Stimulated activated naive B cell treated with anti-CD40 and anti-IgM and Interleukin-4, amounts not matched to agents 10 μg/mL and 1 μg/mL and 100 μg/mL, for 72 hours (primary cell): ENCODE measurements around the gene CD80.

Experiments used
- ATAC-seq, 2 donors: fragments of 150-1000 bp; cut with Tn5 transposase; replicated peaks; 2 replicates each; pipeline ENCODE4 v1.10.0; 2021; ENCODE audit warnings: moderate library complexity in 1 of 2
- DNase-seq: peaks from one replicate; pipeline ENCODE4 v3.0.0; 2021
- H3K27ac Mint-ChIP-seq: one replicate; pipeline ENCODE4 v1.8.0; 2022; ENCODE audit warnings: mild to moderate bottlenecking, mixed read lengths
- H3K27me3 Mint-ChIP-seq, 2 donors: one replicate each; pipeline ENCODE4 v1.8.0; 2022; ENCODE audit warnings: mixed read lengths in 2 of 2
- H3K36me3 Mint-ChIP-seq, 2 donors: one replicate each; pipeline ENCODE4 v1.8.0; 2022; ENCODE audit warnings: mixed read lengths in 2 of 2, mild to moderate bottlenecking in 1 of 2
- H3K4me1 Mint-ChIP-seq, 2 donors: one replicate each; pipeline ENCODE4 v1.8.0; 2022; ENCODE audit warnings: mixed read lengths in 2 of 2, mild to moderate bottlenecking in 1 of 2
- H3K4me3 Mint-ChIP-seq, 2 donors: one replicate each; pipeline ENCODE4 v1.8.0; 2022; ENCODE audit warnings: mild to moderate bottlenecking in 2 of 2, mixed read lengths in 2 of 2, moderate library complexity in 1 of 2
- H3K9me3 Mint-ChIP-seq, 2 donors: one replicate each; pipeline ENCODE4 v1.8.0; 2022; ENCODE audit warnings: mixed read lengths in 2 of 2, mild to moderate bottlenecking in 1 of 2

The CD80 gene

GRCh38 chr3:119592861-119593260, 33.4 kb upstream of the CD80 start:
- Mint-ChIP-seq H3K27me3 (no peaks in the 10 kb centered on the region), H3K27ac (no peak overlapping the region), H3K4me1 (peaks cover 49 to 67% of the 10 kb centered on the region in 2 donors), H3K9me3 (peaks cover 7 to 8% of the 10 kb centered on the region in 2 donors), H3K4me3 (no peak overlapping the region), H3K36me3 (peaks cover 23 to 38% of the 10 kb centered on the region in 2 donors)
- DNase-seq (no peak), ATAC-seq (no peak)

GRCh38 chr3:119590706-119591105, 31.3 kb upstream of the CD80 start:
- H3K36me3 Mint-ChIP-seq, result peaks cover 33 to 49% of the 10 kb centered on the region in 2 donors
- peaks cover 50 to 67% of the 10 kb centered on the region in 2 donors for H3K4me1 Mint-ChIP-seq
- H3K27ac Mint-ChIP-seq, result no peak overlapping the region
- peaks cover 7 to 8% of the 10 kb centered on the region in 2 donors for H3K9me3 Mint-ChIP-seq
- DNase-seq (no peak), ATAC-seq (no peak)
- H3K27me3 Mint-ChIP-seq, result no peaks in the 10 kb centered on the region
- no peak overlapping the region for H3K4me3 Mint-ChIP-seq

GRCh38 chr3:119589102-119589773, 29.8 kb upstream of the CD80 start:
- H3K9me3 Mint-ChIP-seq, result peaks cover 7 to 8% of the 10 kb centered on the region in 2 donors
- no peaks in the 10 kb centered on the region for H3K27me3 Mint-ChIP-seq
- ATAC-seq, result no peak
- no peak for DNase-seq
- peak overlapping the region; percentile 88 for H3K27ac Mint-ChIP-seq
- peaks cover 49 to 74% of the 10 kb centered on the region in 2 donors for H3K4me1 Mint-ChIP-seq
- peaks cover 40 to 56% of the 10 kb centered on the region in 2 donors for H3K36me3 Mint-ChIP-seq
- peak overlapping the region in 1 of 2 donors; percentile 12 for H3K4me3 Mint-ChIP-seq

- no peaks in the 10 kb centered on the region for H3K27me3 Mint-ChIP-seq
- peaks cover 7 to 8% of the 10 kb centered on the region in 2 donors for H3K9me3 Mint-ChIP-seq
- DNase-seq, result peak; percentile 65
- H3K4me3 Mint-ChIP-seq, result peak overlapping the region; percentile 45 to 47
- peak overlapping the region; percentile 80 for H3K27ac Mint-ChIP-seq
- peaks cover 40 to 51% of the 10 kb centered on the region in 2 donors for H3K36me3 Mint-ChIP-seq
- peaks cover 49 to 67% of the 10 kb centered on the region in 2 donors for H3K4me1 Mint-ChIP-seq
- peak; percentile 67 to 77 for ATAC-seq
These were observed 28.7 kb upstream of the CD80 start for GRCh38 chr3:119588112-119588511.

GRCh38 chr3:119586733-119587172, 27.3 kb upstream of the CD80 start:
- peak overlapping the region; percentile 96 for H3K27ac Mint-ChIP-seq
- H3K36me3 Mint-ChIP-seq, result peaks cover 50 to 60% of the 10 kb centered on the region in 2 donors
- ATAC-seq (peak; percentile 74 to 84), DNase-seq (no peak)
- peak overlapping the region; percentile 36 to 53 for H3K4me3 Mint-ChIP-seq
- no peaks in the 10 kb centered on the region for H3K27me3 Mint-ChIP-seq
- H3K9me3 Mint-ChIP-seq, result peaks cover 7 to 10% of the 10 kb centered on the region in 2 donors
- H3K4me1 Mint-ChIP-seq, result peaks cover 46 to 66% of the 10 kb centered on the region in 2 donors

GRCh38 chr3:119585856-119586570, 26.6 kb upstream of the CD80 start:
- ATAC-seq (no peak), DNase-seq (no peak)

GRCh38 chr3:119585208-119585607, 25.8 kb upstream of the CD80 start:
- H3K27ac Mint-ChIP-seq, result peak overlapping the region; percentile 84
- H3K9me3 Mint-ChIP-seq, result peaks cover 7 to 9% of the 10 kb centered on the region in 2 donors
- ATAC-seq (no peak), DNase-seq (no peak)
- no peak overlapping the region for H3K4me3 Mint-ChIP-seq
- H3K4me1 Mint-ChIP-seq, result peaks cover 48 to 78% of the 10 kb centered on the region in 2 donors
- H3K36me3 Mint-ChIP-seq, result peaks cover 44 to 50% of the 10 kb centered on the region in 2 donors
- no peaks in the 10 kb centered on the region for H3K27me3 Mint-ChIP-seq

More at GRCh38 chr3:119585856-119586570, 26.6 kb upstream of the CD80 start:
- peaks cover 49 to 72% of the 10 kb centered on the region in 2 donors for H3K4me1 Mint-ChIP-seq
- peaks cover 50 to 58% of the 10 kb centered on the region in 2 donors for H3K36me3 Mint-ChIP-seq
- H3K27ac Mint-ChIP-seq, result peak overlapping the region; percentile 96
- peak overlapping the region in 1 of 2 donors; percentile 22 for H3K4me3 Mint-ChIP-seq
- H3K27me3 Mint-ChIP-seq, result no peaks in the 10 kb centered on the region
- peaks cover 7 to 10% of the 10 kb centered on the region in 2 donors for H3K9me3 Mint-ChIP-seq

GRCh38 chr3:119582178-119582577, 22.8 kb upstream of the CD80 start:
- Mint-ChIP-seq H3K4me3 (peak overlapping the region; percentile 36 to 53), H3K27me3 (no peaks in the 10 kb centered on the region), H3K4me1 (peaks cover 32 to 70% of the 10 kb centered on the region in 2 donors), H3K36me3 (peaks cover 26 to 29% of the 10 kb centered on the region in 2 donors), H3K9me3 (peaks cover 0 to 1% of the 10 kb centered on the region in 2 donors), H3K27ac (peak overlapping the region; percentile 95)
- ATAC-seq (peak in 1 of 2 donors; percentile 29), DNase-seq (no peak)

- peak overlapping the region; percentile 100 for H3K27ac Mint-ChIP-seq
- peak overlapping the region; percentile 93 to 96 for H3K4me3 Mint-ChIP-seq
- H3K27me3 Mint-ChIP-seq, result no peaks in the 10 kb centered on the region
- H3K4me1 Mint-ChIP-seq, result peaks cover 22 to 52% of the 10 kb centered on the region in 2 donors
- ATAC-seq (peak; percentile 77 to 80), DNase-seq (peak; percentile 60)
- H3K9me3 Mint-ChIP-seq, result peaks cover 0 to 1% of the 10 kb centered on the region in 2 donors
- peaks cover 15 to 16% of the 10 kb centered on the region in 2 donors for H3K36me3 Mint-ChIP-seq
These were observed 20.8 kb upstream of the CD80 start for GRCh38 chr3:119580067-119580760.

GRCh38 chr3:119579366-119580066, 20.1 kb upstream of the CD80 start, which contains the start of gene ADPRH:
TSS of gene ADPRH (plus strand) at chr3:119579492. CDS start at chr3:119582170, 2,678 bp downstream.
- peaks cover 9% of the 10 kb centered on the region in 2 donors for H3K36me3 Mint-ChIP-seq
- H3K27me3 Mint-ChIP-seq, result no peaks in the 10 kb centered on the region
- ATAC-seq, result peak; percentile 86 to 89
- peaks cover 22 to 46% of the 10 kb centered on the region in 2 donors for H3K4me1 Mint-ChIP-seq
- DNase-seq, result peak; percentile 79
- peaks cover 0 to 1% of the 10 kb centered on the region in 2 donors for H3K9me3 Mint-ChIP-seq
- H3K4me3 Mint-ChIP-seq, result peak within 1 kb of the TSS; percentile 93 to 96
- peak within 1 kb of the TSS; percentile 100 for H3K27ac Mint-ChIP-seq

GRCh38 chr3:119575507-119575906, 16.1 kb upstream of the CD80 start:
- Mint-ChIP-seq H3K4me1 (peaks cover 13 to 29% of the 10 kb centered on the region in 2 donors), H3K9me3 (no peaks in the 10 kb centered on the region), H3K27me3 (no peaks in the 10 kb centered on the region), H3K27ac (no peak overlapping the region), H3K4me3 (no peak overlapping the region), H3K36me3 (no peaks in the 10 kb centered on the region)
- DNase-seq, result no peak
- ATAC-seq, result no peak

- no peaks in the 10 kb centered on the region for H3K9me3 Mint-ChIP-seq
- peak overlapping the region; percentile 17 for H3K27ac Mint-ChIP-seq
- no peak for DNase-seq
- H3K27me3 Mint-ChIP-seq, result peaks cover 6 to 12% of the 10 kb centered on the region in 2 donors
- peaks cover 12 to 15% of the 10 kb centered on the region in 2 donors for H3K4me1 Mint-ChIP-seq
- peaks cover 0 to 11% of the 10 kb centered on the region in 2 donors for H3K36me3 Mint-ChIP-seq
- no peak overlapping the region for H3K4me3 Mint-ChIP-seq
- no peak for ATAC-seq
These were observed 12.3 kb upstream of the CD80 start for GRCh38 chr3:119571688-119572087.

GRCh38 chr3:119571230-119571629, 11.8 kb upstream of the CD80 start:
- Mint-ChIP-seq H3K27me3 (peaks cover 6 to 12% of the 10 kb centered on the region in 2 donors), H3K4me1 (peaks cover 14 to 18% of the 10 kb centered on the region in 2 donors), H3K9me3 (peaks cover 0 to 2% of the 10 kb centered on the region in 2 donors), H3K27ac (no peak overlapping the region), H3K36me3 (peaks cover 2 to 11% of the 10 kb centered on the region in 2 donors), H3K4me3 (no peak overlapping the region)
- ATAC-seq, result no peak
- DNase-seq, result no peak
